CD4-positive, alpha-beta T cell (primary cell): ENCODE data around the gene DCDC1. TPM values are rescaled to one million over a fixed set of nuclear protein-coding genes. Genes with fewer than 3 reads are reported as not detected.

Source experiments
- ATAC-seq: fragments of 200-7000 bp; cut with Tn5 transposase; one replicate; pipeline ENCODE4 v1.10.0; 2022; ENCODE audit warnings: mild to moderate bottlenecking; ENCODE audit not compliant: poor library complexity
- CTCF ChIA-PET: fragments of 350-600 bp; sonication (Branson Sonifier 250); formaldehyde crosslinking; loops from one replicate; lab custom pipeline; 2021; ENCODE audit warnings: antibody characterized with exemption, inconsistent platforms; lab: Charles Lee
- POLR2A ChIA-PET: fragments of 350-600 bp; sonication (Branson Sonifier 250); formaldehyde crosslinking; loops from one replicate; lab custom pipeline; 2021; ENCODE audit warnings: antibody characterized with exemption, inconsistent platforms; lab: Charles Lee
- DNase-seq, 14 experiments: peaks; one replicate each; pipeline ENCODE4 v3.0.0-alpha.2; 2013 to 2020; ENCODE audit warnings: mixed read lengths in 2 of 14
- H3K27ac ChIP-seq, 2 donors: one replicate each; pipeline versions ENCODE4 v1.5.1 to v1.7.0; 2013; ENCODE audit warnings: low read length in 2 of 2, low read depth in 1 of 2, mild to moderate bottlenecking in 1 of 2
- H3K27me3 ChIP-seq, 2 experiments: 1 replicate in 1 of 2; 2 replicates in 1 of 2; pipeline versions ENCODE4 v1.6.1 to v1.7.0; 2013; ENCODE audit warnings: low read length in 2 of 2, control low read depth in 1 of 2, mild to moderate bottlenecking in 1 of 2, moderate library complexity in 1 of 2; ENCODE audit not compliant: insufficient read depth in 2 of 2, control insufficient read depth in 1 of 2
- H3K36me3 ChIP-seq: one replicate; pipeline ENCODE4 v1.6.1; 2013; ENCODE audit warnings: low read length, control low read depth; ENCODE audit not compliant: insufficient read depth
- H3K4me1 ChIP-seq: one replicate; pipeline ENCODE4 v1.6.1; 2013; ENCODE audit warnings: low read length, control low read depth; ENCODE audit not compliant: insufficient read depth
- H3K4me3 ChIP-seq: one replicate; pipeline ENCODE4 v1.5.1; 2013; ENCODE audit warnings: mild to moderate bottlenecking, low read length, moderate library complexity
- H3K9me3 ChIP-seq, 2 experiments: 1 replicate in 1 of 2; 2 replicates in 1 of 2; pipeline versions ENCODE4 v1.6.1 to v1.7.0; 2013; ENCODE audit warnings: low read length in 2 of 2, mild to moderate bottlenecking in 2 of 2, control low read depth in 1 of 2, moderate library complexity in 1 of 2; ENCODE audit not compliant: control insufficient read depth in 1 of 2, insufficient read depth in 1 of 2
- H3K27ac Mint-ChIP-seq: one replicate; pipeline ENCODE4 v1.8.0; 2020; ENCODE audit warnings: mixed read lengths
- H3K27me3 Mint-ChIP-seq: one replicate; pipeline ENCODE4 v1.8.0; 2021; ENCODE audit warnings: mixed read lengths
- H3K36me3 Mint-ChIP-seq: one replicate; pipeline ENCODE4 v1.8.0; 2021; ENCODE audit warnings: low read depth, mixed read lengths
- H3K4me1 Mint-ChIP-seq: one replicate; pipeline ENCODE4 v1.8.0; 2021; ENCODE audit warnings: low read depth, mixed read lengths
- H3K4me3 Mint-ChIP-seq: one replicate; pipeline ENCODE4 v1.8.0; 2020; ENCODE audit warnings: mild to moderate bottlenecking, mixed read lengths
- H3K9me3 Mint-ChIP-seq: one replicate; pipeline ENCODE4 v1.8.0; 2020; ENCODE audit warnings: mixed read lengths
- CTCF ChIP-seq: fragments of 200-600 bp; IDR thresholded peaks from one replicate; pipeline ENCODE4 v1.8.0; 2022; ENCODE audit warnings: antibody characterized with exemption, mild to moderate bottlenecking
- intact Hi-C, 2 experiments: fragments of 100-400 bp; cut with DNase I in 1 of 2; cut with micrococcal nuclease in 1 of 2; formaldehyde crosslinking; loops; one replicate each; pipeline versions ENCODE4 v1.15.1 to v1.9.0; 2023 to 2025; cut with DNase I, micrococcal nuclease
- total RNA-seq, 174 experiments: library from RNA in 2 of 174; stranded (reverse) in 2 of 174; gene quantifications; one replicate each; pipeline ENCODE4 v1.2.3 and lab custom pipeline; 2021 to 2026

Gene DCDC1
- total RNA-seq, 2 experiments from 2014 or later = 0.11 TPM; not detected in 1

- no peaks in the 10 kb centered on the region for H3K27me3 ChIP-seq
- H3K4me1 ChIP-seq = no peaks in the 10 kb centered on the region
- H3K4me3 ChIP-seq = no peak overlapping the region
- CTCF ChIA-PET = interaction anchor here (1.9 kb wide), 1 partner anchor 16 kb away, joined by 4 read pairs; no protein-coding TSS in a partner anchor
- ATAC-seq = no peak
- peak in 3 of 14 experiments; percentile 17 to 67 (median 55) for DNase-seq
- H3K9me3 ChIP-seq = no peaks in the 10 kb centered on the region
- H3K27me3 Mint-ChIP-seq = peaks cover 10% of the 10 kb centered on the region
- H3K27ac ChIP-seq = no peak overlapping the region
- intact Hi-C loops = loop anchor here (5.0 to 10.0 kb wide), 2 partner anchors 572 to 575 kb away; no protein-coding TSS in a partner anchor
- no peaks in the 10 kb centered on the region for H3K4me1 Mint-ChIP-seq
- TF ChIP-seq CTCF = no peak
- no peaks in the 10 kb centered on the region for H3K9me3 Mint-ChIP-seq
- POLR2A ChIA-PET = no interaction called here
- no peak overlapping the region for H3K4me3 Mint-ChIP-seq
- no peak overlapping the region for H3K27ac Mint-ChIP-seq
- no peaks in the 10 kb centered on the region for H3K36me3 Mint-ChIP-seq
- H3K36me3 ChIP-seq = no peaks in the 10 kb centered on the region
Measured at GRCh38 chr11:30919389-30920152, 450.0 kb downstream of the DCDC1 start.

GRCh38 chr11:30917859-30918478 lies 451.6 kb downstream of the DCDC1 start:
- ATAC-seq (no peak), DNase-seq (peak in 3 of 14 experiments; percentile 10 to 38 (median 35))
- Mint-ChIP-seq H3K9me3 (no peaks in the 10 kb centered on the region), H3K4me3 (no peak overlapping the region), H3K27me3 (peaks cover 10% of the 10 kb centered on the region), H3K4me1 (no peaks in the 10 kb centered on the region), H3K27ac (no peak overlapping the region), H3K36me3 (no peaks in the 10 kb centered on the region)
- H3K27ac ChIP-seq = no peak overlapping the region
- H3K4me3 ChIP-seq = no peak overlapping the region
- ChIA-PET POLR2A (no interaction called here), CTCF (no interaction called here)
- intact Hi-C loops = loop anchor here (5.0 to 10.0 kb wide), 2 partner anchors 571 to 573 kb away; no protein-coding TSS in a partner anchor
- H3K27me3 ChIP-seq = no peaks in the 10 kb centered on the region
- H3K36me3 ChIP-seq = no peaks in the 10 kb centered on the region
- H3K4me1 ChIP-seq = no peaks in the 10 kb centered on the region
- peaks cover 0 to 5% of the 10 kb centered on the region in 2 experiments for H3K9me3 ChIP-seq
- peak; percentile 40 for TF ChIP-seq CTCF

- Mint-ChIP-seq H3K4me1 (no peaks in the 10 kb centered on the region), H3K36me3 (no peaks in the 10 kb centered on the region), H3K4me3 (no peak overlapping the region), H3K9me3 (no peaks in the 10 kb centered on the region), H3K27me3 (peaks cover 10% of the 10 kb centered on the region), H3K27ac (no peak overlapping the region)
- CTCF ChIA-PET = no interaction called here
- TF ChIP-seq CTCF = no peak
- no peak overlapping the region for H3K27ac ChIP-seq
- H3K9me3 ChIP-seq = peaks cover 0 to 7% of the 10 kb centered on the region in 2 experiments
- H3K27me3 ChIP-seq = no peaks in the 10 kb centered on the region
- H3K4me3 ChIP-seq = no peak overlapping the region
- no peak for ATAC-seq
- H3K4me1 ChIP-seq = no peaks in the 10 kb centered on the region
- POLR2A ChIA-PET = no interaction called here
- intact Hi-C loops = loop anchor here (5.0 to 10.0 kb wide), 2 partner anchors 570 to 572 kb away; no protein-coding TSS in a partner anchor
- H3K36me3 ChIP-seq = no peaks in the 10 kb centered on the region
- no peak for DNase-seq
Measured at GRCh38 chr11:30917266-30917665, 452.3 kb downstream of the DCDC1 start.
